T1000 (cell line): ENCODE measurements around the gene RNF213.
"Not testable (repeated sequence)": the region's sequence is repeated elsewhere in the genome, so short reads cannot be mapped to it uniquely, and the experiment has no call there.

Experiments
- DNase-seq: peaks from one replicate; lab custom pipeline; 2025; ENCODE audit warnings: mixed read lengths; lab: John Stamatoyannopoulos, UW

RNF213 gene

GRCh38 chr17:80295146-80295545, 34.5 kb downstream of the RNF213 start:
- no peak for DNase-seq

GRCh38 chr17:80295559-80295958, 34.9 kb downstream of the RNF213 start:
- DNase-seq = no peak

- no peak for DNase-seq
These were observed 35.6 kb downstream of the RNF213 start for GRCh38 chr17:80296221-80296620.

- DNase-seq = no peak
These were observed 37.4 kb downstream of the RNF213 start for GRCh38 chr17:80297996-80298560.

- DNase-seq = not testable (repeated sequence)
These were observed 38.9 kb downstream of the RNF213 start for GRCh38 chr17:80299350-80300100.

- DNase-seq = not testable (repeated sequence)
These were observed 40.1 kb downstream of the RNF213 start for GRCh38 chr17:80300756-80301155.

GRCh38 chr17:80303824-80304223, 43.2 kb downstream of the RNF213 start:
- no peak for DNase-seq

GRCh38 chr17:80307994-80308691, 47.5 kb downstream of the RNF213 start:
- DNase-seq = no peak

GRCh38 chr17:80308692-80309517, 48.3 kb downstream of the RNF213 start:
- no peak for DNase-seq

GRCh38 chr17:80311216-80311827, 50.7 kb downstream of the RNF213 start:
- DNase-seq = no peak

- no peak for DNase-seq
These were observed 52.0 kb downstream of the RNF213 start for GRCh38 chr17:80312621-80313135.

- no peak for DNase-seq
These were observed 52.6 kb downstream of the RNF213 start for GRCh38 chr17:80313160-80313829.

- DNase-seq = not testable (repeated sequence)
These were observed 53.3 kb downstream of the RNF213 start for GRCh38 chr17:80313946-80314345.

GRCh38 chr17:80315517-80316182, 55.0 kb downstream of the RNF213 start:
- DNase-seq = no peak

- DNase-seq = no peak
These were observed 55.8 kb downstream of the RNF213 start for GRCh38 chr17:80316431-80316830.

- no peak for DNase-seq
These were observed 56.5 kb downstream of the RNF213 start for GRCh38 chr17:80316927-80317705.

- no peak for DNase-seq
These were observed 57.0 kb downstream of the RNF213 start for GRCh38 chr17:80317706-80317980.

- DNase-seq = no peak
These were observed 57.5 kb downstream of the RNF213 start for GRCh38 chr17:80318166-80318565.

- DNase-seq = no peak
These were observed 58.8 kb downstream of the RNF213 start for GRCh38 chr17:80319262-80319998.
